Measurements from ENCODE around the gene GINM1.

DNA sequence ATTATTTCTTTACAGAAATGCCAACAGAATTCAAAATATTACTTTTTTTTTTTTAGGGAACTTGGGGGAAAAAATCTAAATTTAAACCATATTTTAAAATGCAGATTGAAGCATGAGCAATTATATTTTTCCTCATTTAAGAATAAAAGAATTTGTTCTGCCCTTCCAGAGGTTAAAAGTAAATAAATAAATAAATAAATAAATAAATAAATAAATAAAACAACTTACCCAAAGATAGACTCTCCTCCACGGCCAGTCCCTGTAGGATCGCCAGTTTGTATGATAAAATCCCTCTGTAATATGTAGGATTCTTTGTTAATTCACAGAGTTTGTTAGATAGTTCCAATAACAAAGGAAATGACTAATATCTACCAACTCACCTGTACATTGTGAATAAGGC, 25.0 kb upstream of the GINM1 start:
- no peak for TF ChIP-seq POLR2A (IDR thresholded peaks at IDR 0.05)
- TF ChIP-seq, protein P1, sequence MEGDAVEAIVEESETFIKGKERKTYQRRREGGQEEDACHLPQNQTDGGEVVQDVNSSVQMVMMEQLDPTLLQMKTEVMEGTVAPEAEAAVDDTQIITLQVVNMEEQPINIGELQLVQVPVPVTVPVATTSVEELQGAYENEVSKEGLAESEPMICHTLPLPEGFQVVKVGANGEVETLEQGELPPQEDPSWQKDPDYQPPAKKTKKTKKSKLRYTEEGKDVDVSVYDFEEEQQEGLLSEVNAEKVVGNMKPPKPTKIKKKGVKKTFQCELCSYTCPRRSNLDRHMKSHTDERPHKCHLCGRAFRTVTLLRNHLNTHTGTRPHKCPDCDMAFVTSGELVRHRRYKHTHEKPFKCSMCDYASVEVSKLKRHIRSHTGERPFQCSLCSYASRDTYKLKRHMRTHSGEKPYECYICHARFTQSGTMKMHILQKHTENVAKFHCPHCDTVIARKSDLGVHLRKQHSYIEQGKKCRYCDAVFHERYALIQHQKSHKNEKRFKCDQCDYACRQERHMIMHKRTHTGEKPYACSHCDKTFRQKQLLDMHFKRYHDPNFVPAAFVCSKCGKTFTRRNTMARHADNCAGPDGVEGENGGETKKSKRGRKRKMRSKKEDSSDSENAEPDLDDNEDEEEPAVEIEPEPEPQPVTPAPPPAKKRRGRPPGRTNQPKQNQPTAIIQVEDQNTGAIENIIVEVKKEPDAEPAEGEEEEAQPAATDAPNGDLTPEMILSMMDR (IDR thresholded peaks at IDR 0.05): no peak
